HG02840 (cell line): ENCODE data around the gene EPB41L5.

Experiments used
- ATAC-seq: cut with Tn5 transposase; IDR thresholded peaks from one replicate; pipeline ENCODE4 v1.9.1; 2021; ENCODE audit warnings: mild to moderate bottlenecking, moderate library complexity, moderate number of reproducible peaks; ENCODE audit not compliant: unreplicated experiment, low FRiP score

Gene EPB41L5

DNA sequence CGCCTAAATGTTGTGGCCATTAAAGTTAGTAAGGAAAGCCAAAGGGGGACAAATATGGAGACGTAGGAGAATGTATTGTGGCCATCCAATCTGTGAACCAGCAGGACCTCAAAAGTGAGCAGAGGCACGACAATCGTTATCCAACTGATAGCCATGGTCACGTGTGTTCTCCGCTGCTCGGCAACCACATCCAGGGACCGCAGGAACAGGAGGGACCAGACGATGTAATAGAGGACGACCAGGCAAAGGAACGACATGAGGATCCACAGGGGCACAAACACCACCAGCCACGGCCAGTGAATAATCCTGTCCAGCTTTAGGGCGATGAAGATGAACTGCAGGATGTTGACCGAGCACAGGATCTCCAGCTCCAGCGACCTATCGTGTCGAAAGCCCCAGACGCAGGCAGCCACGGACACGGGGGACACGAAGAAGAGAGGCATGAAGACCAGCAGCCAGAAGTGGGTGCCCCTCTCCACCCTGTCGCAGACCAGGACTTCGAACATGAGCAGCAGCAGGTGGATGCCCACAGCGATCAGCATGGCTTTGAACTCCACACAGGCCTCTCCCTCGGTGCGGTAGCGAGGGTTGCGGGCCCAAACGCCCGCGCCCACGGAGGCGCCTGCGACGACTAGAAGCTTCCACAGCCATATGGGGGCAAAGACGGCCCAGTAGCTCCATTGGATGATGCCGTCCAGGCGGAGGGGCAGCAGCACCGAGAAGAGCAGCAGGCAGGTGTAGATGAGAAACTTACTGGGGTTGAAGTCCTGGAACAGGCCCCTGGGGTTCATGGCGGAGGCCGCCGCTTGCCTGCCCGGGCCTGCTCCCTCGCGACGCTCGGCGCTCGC is 209.5 kb downstream of the EPB41L5 start:
- ATAC-seq: no peak

DNA sequence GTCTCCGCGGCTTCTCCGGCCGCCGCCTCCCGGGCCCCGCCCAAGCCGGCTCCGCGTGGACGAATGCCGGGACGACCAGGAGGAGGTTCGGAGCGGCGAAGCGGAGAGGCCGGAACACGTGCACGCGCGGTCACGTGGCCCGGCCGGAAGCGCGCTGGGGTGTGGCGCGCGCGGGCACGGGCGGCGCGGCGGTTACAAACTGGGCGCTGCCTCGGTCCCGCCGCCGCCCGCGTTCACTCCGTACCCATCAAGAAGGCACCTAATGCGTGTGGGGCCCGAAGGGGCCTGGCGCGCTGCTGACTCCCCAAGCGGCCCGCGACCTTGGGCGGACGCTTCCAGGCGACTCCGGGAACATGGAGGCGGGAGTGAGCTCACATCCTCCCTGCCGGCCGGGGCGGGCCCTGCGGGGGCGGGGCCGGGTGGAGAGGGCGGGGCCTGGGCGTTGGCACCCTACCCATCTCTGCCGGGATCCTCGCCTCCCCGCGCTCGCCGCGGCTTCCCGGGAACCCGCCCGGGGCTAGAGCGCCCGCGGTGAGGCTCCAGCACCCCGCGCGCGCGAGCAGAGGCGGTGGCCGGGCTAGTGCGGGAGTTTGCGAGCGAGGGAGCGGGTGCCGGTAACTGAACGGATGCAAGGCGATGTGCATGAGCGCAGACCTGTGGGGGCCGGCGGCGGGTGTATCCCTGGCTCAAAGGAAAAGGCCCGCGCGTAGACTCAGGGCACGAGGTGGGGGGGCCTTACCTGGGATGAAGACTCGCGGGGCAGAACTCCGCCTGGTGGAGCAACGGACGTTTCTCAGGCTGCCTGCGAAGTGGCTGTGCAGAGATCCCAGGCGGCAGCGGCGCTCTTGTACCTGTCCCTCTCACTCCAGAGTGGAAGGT is 210.4 kb downstream of the EPB41L5 start, which contains the start of gene TMEM185B:
TMEM185B (minus strand) TSS at position 367 of the 879 bp plus-strand sequence. CDS start 424 bp downstream, outside the sequence.
- peak; percentile 79 for ATAC-seq

DNA sequence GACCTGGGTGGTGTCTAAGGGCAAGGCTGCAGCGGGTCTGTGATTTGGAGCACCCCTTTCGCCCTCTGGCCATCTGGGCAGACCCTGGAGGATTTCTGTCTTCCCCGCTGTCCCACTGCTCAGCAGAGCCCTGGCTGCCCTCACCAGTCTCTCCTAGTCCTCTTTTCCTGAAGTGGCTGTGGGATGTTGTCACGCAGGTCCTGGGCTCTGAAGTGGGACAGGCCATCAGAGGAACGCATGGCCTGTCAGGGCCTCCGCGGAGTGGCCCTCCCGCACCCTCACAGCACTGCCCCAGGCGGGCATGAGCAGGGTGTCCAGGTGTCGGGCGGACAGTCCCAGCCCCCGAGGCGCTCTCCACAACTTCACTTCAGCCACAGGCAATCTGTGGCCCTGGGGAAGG is 211.4 kb downstream of the EPB41L5 start:
- ATAC-seq: no peak

DNA sequence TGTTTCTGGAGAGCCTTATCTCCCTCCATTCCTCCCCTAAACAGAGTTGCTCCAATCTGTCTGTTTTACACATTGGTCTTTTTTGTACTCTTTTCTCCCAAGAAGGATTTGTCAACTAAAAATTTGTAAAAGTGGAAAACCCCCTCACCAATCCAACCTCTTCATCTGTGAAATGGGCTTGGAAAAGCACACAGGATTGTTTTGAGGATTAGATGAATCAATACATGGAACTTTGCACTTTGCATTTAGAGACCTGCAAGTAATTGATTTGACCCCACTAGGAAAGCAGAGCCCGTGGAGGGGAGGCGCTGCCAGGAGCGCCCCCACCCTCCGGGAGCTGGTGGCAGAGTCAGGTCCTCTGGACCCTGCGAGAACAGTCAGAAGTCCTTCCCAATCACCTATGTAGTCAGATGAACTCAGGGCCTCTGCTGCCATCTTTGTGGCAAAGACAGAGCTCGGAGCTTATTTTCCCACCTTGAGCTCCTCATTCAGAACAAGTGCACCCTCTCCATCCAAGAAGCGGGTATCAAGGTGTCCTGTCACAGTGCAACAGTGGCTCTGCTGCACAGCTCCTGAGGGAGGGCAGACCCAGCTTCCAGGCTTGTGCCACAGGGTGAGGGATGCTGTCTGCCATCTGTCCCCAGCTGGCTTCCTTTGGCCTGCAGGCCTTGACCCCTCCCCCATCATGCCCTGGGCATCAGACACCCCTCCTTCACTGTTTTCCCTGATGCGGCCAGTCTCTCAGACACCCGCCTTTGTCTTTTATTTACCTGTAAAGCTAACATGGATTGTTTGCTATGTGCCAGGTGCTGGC is 212.1 kb downstream of the EPB41L5 start:
- ATAC-seq: no peak

DNA sequence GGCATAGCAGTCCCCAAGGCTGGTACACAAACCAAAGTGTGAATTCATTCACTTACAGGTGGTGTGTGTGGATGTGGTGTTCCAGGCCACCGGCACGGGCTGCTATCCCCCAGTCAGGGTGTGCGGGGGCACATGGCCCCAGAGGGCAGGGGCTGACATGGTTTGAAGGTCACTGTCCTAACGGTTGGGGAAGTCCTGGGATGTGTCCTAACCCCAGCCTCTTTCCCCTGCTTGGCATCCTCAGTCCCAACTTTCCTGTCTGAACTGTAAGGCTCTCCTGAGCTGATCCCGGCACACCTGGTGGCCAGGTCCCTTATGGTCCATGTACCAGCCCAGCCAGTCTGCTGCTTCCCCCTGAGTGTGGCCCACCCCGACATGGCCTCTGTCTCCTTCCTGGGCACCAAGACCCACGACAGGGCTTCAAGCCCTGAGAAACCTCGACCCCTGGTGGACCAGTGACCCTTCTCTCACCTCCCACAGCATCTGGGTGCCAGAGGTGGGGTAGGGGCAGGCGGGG is 212.7 kb downstream of the EPB41L5 start:
- no peak for ATAC-seq

DNA sequence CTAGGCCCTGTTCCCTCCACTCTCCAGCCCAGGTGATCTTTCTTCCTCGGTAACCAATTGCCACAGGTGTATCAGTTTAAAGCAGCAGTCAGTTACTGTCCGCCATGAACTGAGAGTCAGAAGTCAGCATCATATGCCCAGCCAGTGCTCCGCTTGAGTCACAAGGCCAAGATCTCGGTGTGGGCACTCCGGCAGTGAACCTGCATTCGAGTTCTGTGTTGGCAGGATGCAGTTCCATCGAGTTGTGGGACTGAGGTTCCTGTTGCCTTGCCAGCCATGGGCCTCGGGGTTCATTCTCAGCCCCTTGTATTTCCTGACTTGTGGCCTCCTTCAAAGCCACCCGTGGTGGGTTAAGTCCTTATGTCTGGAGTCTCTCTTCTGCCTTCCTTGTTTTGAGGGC is 213.4 kb downstream of the EPB41L5 start:
- ATAC-seq: no peak

DNA sequence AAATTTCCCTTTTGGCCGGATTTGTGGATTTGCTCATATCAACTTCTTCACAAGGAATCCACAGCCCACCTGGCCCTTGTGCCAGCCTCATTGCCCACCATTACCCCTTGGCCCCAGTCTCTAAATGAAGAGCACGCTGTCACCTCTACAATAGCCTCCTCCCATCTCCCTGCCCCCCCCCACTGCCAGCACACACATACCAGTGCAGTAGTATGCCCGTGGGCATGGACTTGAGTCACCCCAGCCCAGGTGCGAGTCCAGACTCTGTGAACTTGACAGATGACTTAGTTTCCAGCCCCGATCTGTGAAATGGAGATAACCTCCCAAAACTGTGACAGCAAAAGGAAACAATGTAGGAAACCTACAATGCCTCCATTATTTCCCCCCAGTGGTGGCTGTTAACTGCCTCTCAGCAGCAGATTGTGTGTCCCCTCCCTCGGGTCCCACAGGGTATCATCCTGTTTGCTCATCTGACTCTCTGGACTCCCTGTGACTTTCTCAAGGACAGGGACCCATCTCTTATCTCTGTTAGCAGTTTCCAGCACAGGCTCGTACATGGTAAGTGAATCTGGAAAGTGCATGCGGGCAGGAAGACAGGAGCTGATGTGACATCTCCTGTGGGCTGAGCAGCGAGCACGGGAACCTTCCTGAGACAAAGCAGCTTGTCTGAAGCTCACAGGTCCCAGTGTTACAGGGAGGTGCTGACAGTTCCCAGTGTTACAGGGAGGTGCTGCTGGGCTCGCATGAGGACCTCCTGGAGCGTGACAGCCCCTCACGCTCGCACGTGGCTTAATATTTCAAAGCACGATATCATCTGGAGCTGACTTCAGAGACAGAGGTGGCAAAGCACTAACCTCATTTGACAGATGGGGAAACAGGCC is 214.5 kb downstream of the EPB41L5 start:
- ATAC-seq: no peak

DNA sequence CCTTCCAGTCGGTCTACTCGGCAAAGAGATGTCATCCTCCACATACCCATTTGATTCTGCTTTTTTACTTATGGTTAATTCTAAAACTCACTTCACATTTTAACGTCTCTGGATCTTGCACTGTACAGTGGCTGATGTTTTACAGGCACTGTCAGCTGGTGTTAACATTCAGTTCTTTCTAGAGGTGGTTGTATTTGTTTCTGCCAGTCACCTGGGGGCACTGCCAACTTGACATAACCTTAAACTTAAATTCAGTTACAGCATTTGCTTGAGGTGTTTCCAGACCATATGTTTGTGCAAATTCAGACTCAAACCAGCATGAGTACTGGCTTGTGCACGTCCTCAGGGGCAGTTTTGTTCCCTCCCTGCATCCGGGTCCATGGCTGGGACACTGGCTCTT is 215.6 kb downstream of the EPB41L5 start:
- ATAC-seq: no peak
